ENCODE results near the gene MEGF11.
A peak's percentile ranks its signal among the peaks of the same experiment; 100 is the strongest.

The MEGF11 gene

DNA sequence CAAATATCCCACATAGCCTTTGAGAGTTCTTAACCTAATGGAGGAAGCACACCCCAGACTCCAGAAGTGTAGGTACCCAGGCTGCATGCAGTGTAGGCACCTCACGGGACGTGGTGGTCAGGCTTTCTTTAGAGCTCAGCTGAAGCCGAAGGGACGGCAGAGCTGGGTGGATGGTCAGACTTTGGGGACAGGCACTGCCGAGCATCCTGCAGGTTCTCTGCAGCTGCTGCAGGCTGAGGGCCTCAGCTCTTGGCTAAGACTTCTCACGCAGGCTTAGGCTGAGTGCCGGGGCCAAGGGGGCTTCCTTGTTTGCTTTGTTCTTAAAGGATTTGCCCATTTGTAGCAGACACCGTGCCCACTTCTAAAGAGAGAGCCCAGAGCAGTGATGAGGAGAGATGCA is 207.2 kb downstream of the MEGF11 start:
- no peak for DNase-seq

DNA sequence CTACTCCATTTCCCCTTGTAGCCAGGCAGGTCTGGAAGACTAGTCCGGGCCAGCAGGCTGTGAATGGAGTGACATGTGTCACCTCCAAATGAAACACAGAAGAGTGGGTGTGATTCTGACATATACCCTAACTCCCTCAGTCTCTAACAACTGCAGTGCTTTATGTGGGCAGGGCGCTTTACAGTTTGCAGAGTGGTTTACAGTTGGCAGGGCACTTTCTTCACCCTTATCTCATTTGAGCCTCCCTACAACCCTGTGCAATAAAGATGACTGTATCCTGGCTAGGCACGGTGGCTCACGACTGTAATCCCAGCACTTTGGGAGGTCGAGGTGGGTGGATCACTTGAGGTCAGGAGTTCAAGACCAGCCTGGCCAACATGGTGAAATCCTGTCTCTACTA is 208.0 kb downstream of the MEGF11 start:
- no peak for DNase-seq

GRCh38 chr15:66044837-66045236 is 208.7 kb downstream of the MEGF11 start:
- no peak for DNase-seq

DNA sequence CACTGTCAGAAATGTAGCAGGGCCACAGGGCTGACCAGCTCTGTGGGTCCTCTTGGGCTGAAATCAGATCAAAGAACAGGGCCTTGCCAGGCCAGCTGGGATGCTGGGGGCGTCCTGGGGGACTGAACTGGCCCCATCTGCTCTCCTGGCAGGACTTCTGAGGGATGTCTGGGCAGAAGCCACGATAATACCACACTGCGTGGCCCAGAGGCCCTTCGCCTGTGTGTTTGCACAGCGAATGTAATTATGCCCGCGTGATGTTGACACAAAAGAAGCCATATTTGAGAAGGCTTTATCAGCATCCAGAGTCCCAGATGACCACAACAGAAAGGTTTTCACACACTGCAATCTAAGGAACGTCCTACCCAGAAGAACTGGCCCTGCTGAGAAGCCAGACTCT is 210.3 kb downstream of the MEGF11 start:
- DNase-seq = peak; percentile 76

DNA sequence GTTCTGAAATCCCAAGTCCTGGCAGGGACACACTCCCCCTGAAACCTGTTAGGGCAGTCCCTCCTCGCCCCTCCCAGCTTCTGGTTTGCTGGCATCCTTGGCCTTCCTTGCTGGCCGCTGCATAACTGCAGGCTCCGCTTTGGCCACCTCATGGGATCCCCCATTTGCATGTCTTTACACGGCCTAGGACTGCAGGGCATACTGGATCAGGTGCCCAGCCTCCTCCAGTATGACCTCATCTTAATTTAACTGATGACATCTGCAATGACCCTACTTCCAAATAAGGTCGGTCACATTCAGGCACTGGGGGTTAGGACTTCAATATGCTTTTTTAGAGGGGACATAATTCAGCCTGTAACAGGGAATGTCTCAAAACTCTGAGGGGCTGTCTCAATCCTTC is 210.9 kb downstream of the MEGF11 start:
- DNase-seq = no peak

- DNase-seq = no peak
These were observed 212.3 kb downstream of the MEGF11 start for GRCh38 chr15:66041276-66041675.

GRCh38 chr15:66040211-66040892 is 213.2 kb downstream of the MEGF11 start:
- DNase-seq = no peak

GRCh38 chr15:66039117-66039871 is 214.3 kb downstream of the MEGF11 start:
- DNase-seq = no peak

DNA sequence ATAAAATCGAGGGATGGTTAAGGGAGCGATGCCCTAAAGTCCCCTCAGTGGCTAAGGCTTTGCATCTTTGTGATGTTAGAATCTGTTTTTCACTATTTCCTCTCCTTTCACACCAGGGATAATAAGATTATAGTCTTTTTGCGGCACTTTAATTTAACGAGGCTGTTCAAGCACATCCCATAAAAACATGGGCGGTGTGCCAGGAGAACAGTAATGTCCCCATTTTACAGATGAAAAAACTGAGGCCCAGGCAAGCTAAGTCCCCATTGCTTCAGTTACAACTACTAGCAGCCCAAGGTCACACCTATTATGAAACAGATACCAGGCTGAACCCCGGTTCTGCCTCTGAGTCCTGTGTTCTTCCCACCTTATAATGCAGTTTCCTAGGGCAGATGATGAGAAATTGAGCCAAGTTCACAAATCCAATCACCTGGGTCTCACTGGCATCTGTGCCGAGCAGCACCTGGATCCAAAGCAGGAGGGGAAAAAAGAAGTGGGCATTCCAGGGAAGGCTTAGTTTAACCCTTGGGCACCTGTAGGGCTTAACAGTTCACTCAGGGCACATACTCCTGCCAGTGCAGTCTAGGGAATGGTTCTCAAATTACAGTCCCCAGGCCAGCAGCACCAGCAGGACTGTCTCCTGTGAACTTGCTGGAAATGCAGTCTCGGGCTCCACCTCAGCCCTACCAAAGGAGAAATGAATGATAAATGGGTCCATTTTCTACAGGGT is 215.0 kb downstream of the MEGF11 start:
- no peak for DNase-seq

- no peak for DNase-seq
These were observed 216.7 kb downstream of the MEGF11 start for GRCh38 chr15:66036859-66037258.

DNA sequence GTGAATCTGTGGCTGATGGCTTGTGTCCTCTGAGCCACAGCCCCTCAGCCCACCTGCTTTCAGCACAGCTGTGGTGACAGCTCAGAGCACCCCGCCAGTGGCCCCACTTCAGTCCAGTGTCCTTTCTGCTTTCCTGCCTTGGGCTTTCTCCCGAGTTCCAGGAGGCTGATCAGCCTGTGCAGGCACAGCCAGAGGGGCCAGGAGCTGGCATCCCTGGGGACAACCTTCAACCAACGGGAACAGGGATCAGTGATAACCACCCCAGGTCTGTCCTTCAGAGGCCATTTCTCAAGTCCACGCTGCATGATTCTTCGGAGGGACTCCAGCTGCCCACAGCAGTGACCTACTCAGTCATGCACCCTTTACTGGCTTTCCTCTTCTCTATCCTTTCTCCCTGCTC is 217.6 kb downstream of the MEGF11 start:
- no peak for DNase-seq

- DNase-seq = no peak
These were observed 220.4 kb downstream of the MEGF11 start for GRCh38 chr15:66033143-66033542.

DNA sequence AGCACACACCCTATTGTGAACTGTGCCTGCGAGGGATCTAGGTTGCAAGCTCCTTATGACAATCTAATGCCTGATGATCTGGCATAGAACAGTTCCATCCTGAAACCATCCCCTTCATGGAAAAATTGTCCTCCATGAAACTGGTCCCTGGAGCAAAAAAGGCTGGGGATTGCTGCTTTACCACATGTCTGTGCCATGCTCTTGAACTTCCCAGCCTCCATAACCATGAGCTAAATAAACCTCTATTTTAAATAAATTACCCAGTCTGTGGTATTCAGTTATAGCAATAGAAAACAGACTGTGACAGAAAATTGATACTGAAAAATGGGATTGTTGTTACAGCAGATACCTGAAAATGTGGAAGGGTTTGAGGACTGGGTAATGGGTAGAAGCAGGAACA is 221.5 kb downstream of the MEGF11 start:
- no peak for DNase-seq

- DNase-seq = no peak
These were observed 222.9 kb downstream of the MEGF11 start for GRCh38 chr15:66030650-66031049.

DNA sequence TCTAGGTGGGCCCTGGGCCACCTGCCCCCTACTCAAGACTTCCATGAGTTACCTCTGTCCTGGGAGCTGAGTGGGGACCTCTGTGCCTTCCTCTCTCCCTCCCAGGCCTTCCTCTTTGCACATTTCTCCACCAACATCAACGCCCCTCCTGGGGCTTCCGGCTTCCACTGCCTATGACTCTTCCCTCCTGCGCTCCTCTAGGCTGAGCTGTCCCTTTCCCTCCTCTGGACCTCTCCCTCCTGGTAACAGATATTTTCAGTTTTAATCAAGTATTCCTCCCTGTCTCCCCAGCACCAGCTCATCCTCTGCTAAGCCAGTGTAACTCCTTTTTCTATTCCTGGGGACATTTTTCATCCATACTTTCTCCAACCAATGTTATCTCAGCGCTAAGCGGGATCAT is 223.9 kb downstream of the MEGF11 start:
- DNase-seq = no peak

GRCh38 chr15:66027268-66027805 is 226.2 kb downstream of the MEGF11 start:
- no peak for DNase-seq

DNA sequence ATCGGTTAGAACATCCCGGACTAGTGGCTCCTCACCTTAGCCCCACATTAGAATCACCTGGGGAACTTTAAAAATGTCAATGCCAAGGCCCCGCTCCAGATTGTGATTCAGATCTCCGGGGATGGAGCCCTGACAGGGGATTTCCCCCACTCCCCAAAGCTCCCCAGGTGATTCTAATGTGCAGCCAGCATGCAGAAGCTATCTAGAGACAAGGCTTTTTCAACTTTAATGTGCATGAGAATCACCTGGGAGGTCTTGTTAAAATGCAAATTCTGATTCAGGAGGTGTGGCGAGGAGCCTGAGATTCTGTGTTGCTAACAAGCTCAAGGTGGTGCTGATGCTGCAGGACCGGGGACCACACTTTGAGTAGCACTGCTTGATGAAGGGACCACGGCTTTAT is 227.6 kb downstream of the MEGF11 start:
- no peak for DNase-seq

DNA sequence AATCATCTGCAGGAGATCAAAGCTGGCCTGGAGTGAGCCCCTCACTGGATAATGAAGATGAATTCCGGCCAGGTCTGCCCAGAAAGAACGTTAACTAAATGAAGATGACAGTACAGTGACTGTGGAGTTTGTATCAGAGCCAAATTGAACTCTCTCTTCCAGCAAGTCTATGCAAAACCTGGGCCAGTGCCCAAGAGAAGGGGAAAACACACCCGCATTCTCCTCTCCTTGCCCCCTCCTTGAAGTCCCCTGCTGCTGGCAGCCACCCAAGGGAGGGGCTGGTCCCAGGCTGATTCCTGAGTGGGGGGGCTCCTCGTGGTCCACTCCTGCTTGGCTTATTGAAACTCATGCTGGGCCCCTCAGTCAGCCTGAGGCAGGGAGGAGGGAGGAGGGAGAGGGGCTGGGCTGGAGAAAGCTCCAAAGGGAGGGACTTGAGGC is 228.5 kb downstream of the MEGF11 start:
- DNase-seq = peak; percentile 70

GRCh38 chr15:66024116-66024515 is 229.4 kb downstream of the MEGF11 start:
- DNase-seq = no peak

GRCh38 chr15:66023311-66023972 is 230.1 kb downstream of the MEGF11 start:
- peak; percentile 78 for DNase-seq

GRCh38 chr15:66022163-66022525 is 231.4 kb downstream of the MEGF11 start:
- no peak for DNase-seq

DNA sequence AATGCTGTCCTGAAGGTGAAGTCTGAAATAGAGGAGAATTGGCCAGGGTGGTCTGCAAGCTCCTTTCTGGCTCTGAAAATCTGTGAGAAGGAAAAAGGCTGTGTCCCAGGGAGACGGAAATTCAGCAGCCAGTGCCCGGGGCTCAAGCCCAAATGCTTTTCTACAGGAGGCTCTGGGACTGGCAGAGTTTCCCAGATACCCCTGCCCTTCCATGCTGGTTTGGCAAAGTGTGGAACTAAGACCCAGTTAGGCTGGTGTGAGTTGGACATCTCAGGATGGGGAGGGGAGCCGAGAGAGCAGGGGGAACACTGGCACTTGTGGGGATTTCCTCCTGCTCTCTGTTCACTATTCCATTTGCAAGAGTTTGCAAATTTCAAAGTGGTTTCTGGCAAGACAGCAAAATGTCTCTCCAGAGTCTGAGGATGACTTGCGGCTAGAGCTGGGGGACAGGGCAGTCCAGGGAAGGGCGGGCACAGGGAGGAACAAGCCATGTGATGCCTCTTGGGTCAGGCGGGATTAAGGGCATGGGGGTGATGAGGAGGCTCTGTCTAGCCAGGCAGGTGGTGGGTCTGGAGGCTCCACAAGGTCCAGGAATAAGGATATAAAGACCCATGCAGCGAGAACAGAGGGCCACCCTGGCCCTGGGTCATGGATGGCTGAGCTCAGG is 231.9 kb downstream of the MEGF11 start:
- DNase-seq = no peak

Data from COR-L47 (cell line).